K562 (cell line): ENCODE data around the gene ADARB2. TPM values are rescaled to one million over a fixed set of nuclear protein-coding genes. Genes with fewer than 3 reads are reported as not detected.

Experiments used
- ATAC-seq: fragments of 200-7000 bp; cut with Tn5 transposase; 3 replicates; pipeline ENCODE4 v1.9.1; 2020; ENCODE audit warnings: moderate library complexity
- BruUV-seq: library from RNA; stranded (reverse); fragments of 400-500 nt; replicated peaks from 2 replicates; lab custom pipeline; 2021; lab: Mats Ljungman, UMichigan
- CTCF ChIA-PET: fragments of 300-600 bp; formaldehyde crosslinking; extraction: SDS; loops from one replicate; lab custom pipeline; 2021; ENCODE audit warnings: low intra/inter-chr PET ratio; lab: Yijun Ruan, JAX
- POLR2A ChIA-PET: fragments of 300-600, 350-650 bp; sonication (Branson Sonifier 250); formaldehyde crosslinking; extraction: SDS; loops from one replicate; lab custom pipeline; 2021; ENCODE audit warnings: antibody characterized with exemption, inconsistent platforms; lab: Yijun Ruan, JAX
- DNase-seq, 4 experiments: peaks; one replicate each; pipeline versions ENCODE4 v3.0.0 to v3.0.0-alpha.2; 2011 to 2018; ENCODE audit warnings: low spot score in 3 of 4, mixed read lengths in 3 of 4; ENCODE audit errors: extremely low read depth in 1 of 4
- FAIRE-seq: peaks from 2 replicates; lab custom pipeline; 2011; peaks lifted over from hg19 to GRCh38; lab: Jason Lieb, UNC
- H2AFZ ChIP-seq: 2 replicates; pipeline ENCODE4 v1.6.0; 2011; ENCODE audit warnings: low read depth, low read length, control low read depth, inconsistent platforms
- H3K27ac ChIP-seq: fragments of 200-600 bp; 3 replicates; pipeline ENCODE4 v1.8.0; 2011; ENCODE audit warnings: low read depth, mild to moderate bottlenecking, control low read depth, inconsistent platforms, low read length, moderate library complexity, mixed read lengths; ENCODE audit errors: extremely low read depth
- H3K27me3 ChIP-seq, 2 experiments: fragments of 300-600 bp in 1 of 2; 2 replicates in 1 of 2; 3 replicates in 1 of 2; pipeline versions ENCODE4 v1.6.0 to v1.8.0; 2011; ENCODE audit warnings: inconsistent platforms in 2 of 2, low read length in 2 of 2, mild to moderate bottlenecking in 1 of 2, mixed read lengths in 1 of 2, moderate library complexity in 1 of 2; ENCODE audit not compliant: control insufficient read depth in 2 of 2, insufficient read depth in 2 of 2
- H3K36me3 ChIP-seq: fragments of 300-600 bp; 3 replicates; pipeline ENCODE4 v1.8.0; 2011; ENCODE audit warnings: mild to moderate bottlenecking, low read length, inconsistent platforms; ENCODE audit not compliant: control insufficient read depth, insufficient read depth
- H3K4me1 ChIP-seq, 2 experiments: fragments of 200-600 bp in 1 of 2; replicated peaks in 1 of 2; 2 replicates in 1 of 2; 3 replicates in 1 of 2; pipeline versions ENCODE4 v1.5.1 to v1.8.0; 2011; ENCODE audit warnings: inconsistent platforms in 2 of 2, low read length in 2 of 2, mild to moderate bottlenecking in 1 of 2, mixed read lengths in 1 of 2, moderate library complexity in 1 of 2; ENCODE audit not compliant: control insufficient read depth in 2 of 2, insufficient read depth in 2 of 2
- H3K4me2 ChIP-seq: 2 replicates; pipeline ENCODE4 v1.6.1; 2011; ENCODE audit warnings: low read length, control low read depth, inconsistent platforms, mixed read lengths; ENCODE audit not compliant: insufficient read depth
- H3K4me3 ChIP-seq: fragments of 200-600 bp; sonication (generic), shearing (Covaris generic); 2 replicates; pipeline ENCODE4 v1.5.1; 2016; ENCODE audit warnings: control low read depth, inconsistent platforms
- H3K79me2 ChIP-seq: fragments of 200-600 bp; 3 replicates; pipeline ENCODE4 v1.8.0; 2011; ENCODE audit warnings: low read length, inconsistent platforms; ENCODE audit not compliant: control insufficient read depth, insufficient read depth
- H3K9ac ChIP-seq, 2 experiments: 2 replicates each; pipeline versions ENCODE4 v1.6.0 to v1.6.1; 2011; ENCODE audit warnings: low read depth in 2 of 2, low read length in 2 of 2, control low read depth in 1 of 2, inconsistent platforms in 1 of 2, mild to moderate bottlenecking in 1 of 2, mixed read lengths in 1 of 2; ENCODE audit not compliant: insufficient read depth in 1 of 2
- H3K9me1 ChIP-seq: one replicate; pipeline ENCODE4 v1.6.0; 2011; ENCODE audit warnings: inconsistent platforms, mild to moderate bottlenecking, low read length, moderate library complexity; ENCODE audit not compliant: control insufficient read depth, insufficient read depth
- H3K9me3 ChIP-seq: replicated peaks from 2 replicates; pipeline ENCODE4 v1.5.1; 2011; ENCODE audit warnings: low read depth, low read length, inconsistent platforms; ENCODE audit not compliant: control insufficient read depth, insufficient read depth
- H4K20me1 ChIP-seq: replicated peaks from 2 replicates; pipeline ENCODE4 v1.6.1; 2011; ENCODE audit warnings: low read length, inconsistent platforms, mixed read lengths; ENCODE audit not compliant: control insufficient read depth, insufficient read depth
- CREM ChIP-seq: IDR thresholded peaks from 2 replicates; pipeline ENCODE4 v1.6.1; 2014; ENCODE audit warnings: antibody characterized with exemption, low read depth
- DDX20 ChIP-seq: fragments of 450-650 bp; IDR thresholded peaks from 2 replicates; pipeline ENCODE4 v1.6.1; 2016; ENCODE audit warnings: missing genetic modification characterization, low read depth, mild to moderate bottlenecking, missing compliant biosample characterization, moderate library complexity
- RAD21 ChIP-seq, 2 experiments: fragments of 250-450 bp in 1 of 2; fragments of 450-650 bp in 1 of 2; sonication (Bioruptor Pico) in 1 of 2; formaldehyde crosslinking in 1 of 2; IDR thresholded peaks in 1 of 2; conservative IDR thresholded peaks in 1 of 2; 2 replicates each; pipeline versions ENCODE4 v1.4.0 to v1.8.0; 2020 to 2022; ENCODE audit warnings: mild to moderate bottlenecking in 2 of 2, moderate library complexity in 1 of 2
- TGIF2 ChIP-seq: sonication (generic); formaldehyde crosslinking; IDR thresholded peaks from 2 replicates; pipeline ENCODE4 v1.8.1; 2022; ENCODE audit warnings: mild to moderate bottlenecking, missing genetic modification reagents, moderate library complexity
- YY1 ChIP-seq, 3 experiments: IDR thresholded peaks; 2 replicates each; pipeline ENCODE4 v1.6.1; 2011; ENCODE audit warnings: low read length in 2 of 3, mild to moderate bottlenecking in 2 of 3, moderate library complexity in 2 of 3, borderline replicate concordance in 1 of 3, control low read depth in 1 of 3, low read depth in 1 of 3; ENCODE audit not compliant: insufficient read depth in 3 of 3, insufficient replicate concordance in 2 of 3, control insufficient read depth in 1 of 3, insufficient read length in 1 of 3; ENCODE audit errors: extremely low read depth in 1 of 3
- WGBS: fragments of 100-300 bp; shearing (Covaris generic); methylation state at CpG from one replicate; pipeline ENCODE4 v1.1.6; 2016; ENCODE audit warnings: low coverage, mixed read lengths; ENCODE audit not compliant: insufficient coverage; ENCODE audit errors: missing lambda C conversion rate; 5-methylcytosine and 5-hydroxymethylcytosine counted together
- in situ Hi-C: fragments of 300-500 bp; cut with MboI; formaldehyde crosslinking; loops from 4 replicates; pipeline ENCODE4 v1.15.0; 2018; ENCODE audit warnings: inconsistent platforms, mixed read lengths
- intact Hi-C: fragments of 100-400 bp; cut with micrococcal nuclease; formaldehyde crosslinking; loops from 2 replicates; pipeline ENCODE4 v1.14.2; 2022
- polyA plus RNA-seq, 8 experiments: library from polyadenylated mRNA; depleted of rRNA in 4 of 8; stranded (reverse) in 5 of 8; unstranded in 3 of 8; fragments of >200 nt; fragmentation: Nextera tagmentation in 2 of 8; fragmentation: Illumina TruSeq in 1 of 8; extraction: Ambion mirVana in 2 of 8; extraction: Trizol in 1 of 8; gene quantifications; 2 replicates each; pipeline versions ENCODE4 v1.2.1 to v1.2.3, GENCODE V29; 2011 to 2014; ENCODE audit warnings: inconsistent platforms in 1 of 8, missing spikeins in 1 of 8
- total RNA-seq, 7 experiments: library from RNA; depleted of rRNA in 6 of 7; stranded (reverse); fragments of >200 nt in 6 of 7; fragmentation: Illumina TruSeq in 2 of 7; extraction: Trizol in 2 of 7; gene quantifications; 2 replicates each; pipeline versions ENCODE4 v1.2.1 to v1.2.3, GENCODE V29; 2011 to 2021; ENCODE audit warnings: low replicate concordance in 1 of 7
- TF ChIP-seq, protein P1 (sequence below), 3 experiments: IDR thresholded peaks in 2 of 3; conservative IDR thresholded peaks in 1 of 3; 2 replicates each; pipeline ENCODE4 v1.5.1; 2011 to 2012; ENCODE audit warnings: low read length in 3 of 3, mild to moderate bottlenecking in 3 of 3, control low read depth in 2 of 3, improper control_type of control experiment in 1 of 3, inconsistent platforms in 1 of 3, low read depth in 1 of 3, mixed read lengths in 1 of 3, moderate library complexity in 1 of 3; ENCODE audit not compliant: insufficient read depth in 2 of 3
- TF ChIP-seq, protein P2 (sequence below): IDR thresholded peaks from 2 replicates; pipeline ENCODE4 v1.6.1; 2011; ENCODE audit warnings: borderline replicate concordance, low read depth, mild to moderate bottlenecking, moderate library complexity, low read length; ENCODE audit not compliant: insufficient read depth, poor library complexity, severe bottlenecking
- TF ChIP-seq, protein P3 (sequence below): fragments of 450-650 bp; IDR thresholded peaks from 2 replicates; pipeline ENCODE4 v1.7.1; 2018; ENCODE audit warnings: mild to moderate bottlenecking, low read depth; ENCODE audit not compliant: partially characterized antibody

The ADARB2 gene
- total and polyA plus RNA-seq, 9 of the 15 experiments (the other 6 are each of a cell fraction or from before 2014, with no cell fraction given): not detected

DNA sequence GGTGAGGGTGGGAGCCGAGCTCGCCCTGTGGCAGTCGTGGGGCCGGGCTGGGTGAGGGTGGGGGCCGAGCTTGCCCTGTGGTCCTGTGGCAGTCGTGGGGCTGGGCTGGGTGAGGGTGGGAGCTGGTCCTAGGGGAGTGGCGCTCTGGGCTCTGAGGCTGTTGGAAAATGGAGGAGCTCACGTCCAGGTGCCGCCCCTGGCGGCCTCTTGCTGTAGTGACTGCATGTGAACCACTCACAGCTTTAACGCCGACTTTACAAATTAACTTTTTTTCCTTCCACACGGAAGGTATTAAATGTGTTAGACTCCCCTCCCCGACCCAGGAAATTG, 368.5 kb downstream of the ADARB2 start:
- POLR2A ChIA-PET: interaction anchor here (0.6 to 1.3 kb wide), 2 partner anchors 24 to 1524 kb away, joined by 3 read pairs; no protein-coding TSS in a partner anchor
- intact Hi-C loops (loop anchor here (5.0 kb wide), 1 partner anchor 257 kb away; no protein-coding TSS in a partner anchor), in situ Hi-C loops (no loop called here)
- BruUV-seq: no TSS peak
- FAIRE-seq (peak; percentile 76), ATAC-seq (peak; percentile 99), DNase-seq (peak; percentile 63 to 69 (median 66))
- CTCF ChIA-PET: no interaction called here
- H3K9me1 ChIP-seq: no peaks in the 10 kb centered on the region
- no peak overlapping the region for H3K9ac ChIP-seq
- peaks cover 0 to 4% of the 10 kb centered on the region in 2 experiments; a peak in 1 of 5 replicates for H3K4me1 ChIP-seq
- no peak overlapping the region for H3K4me3 ChIP-seq
- peaks cover 6 to 51% of the 10 kb centered on the region in 2 experiments for H3K27me3 ChIP-seq
- no peaks in the 10 kb centered on the region for H3K9me3 ChIP-seq
- 0 out of 2 replicates have a peak overlapping the region, but pooled peaks have one; percentile 50 for H2AFZ ChIP-seq
- H3K36me3 ChIP-seq: no peaks in the 10 kb centered on the region
- no peak overlapping the region for H3K4me2 ChIP-seq
- no peaks in the 10 kb centered on the region for H4K20me1 ChIP-seq
- WGBS: under 1% methylated on average over 10 of the region's 14 CpGs
- H3K27ac ChIP-seq: no peak overlapping the region
- H3K79me2 ChIP-seq: no peaks in the 10 kb centered on the region
- TF ChIP-seq YY1 (IDR thresholded peaks at IDR 0.05; ENCODE audit: borderline replicate concordance in 1 of 3, control insufficient read depth in 1 of 3, extremely low read depth in 1 of 3, insufficient read depth in 3 of 3, insufficient read length in 1 of 3, insufficient replicate concordance in 2 of 3, low read depth in 1 of 3, low read length in 2 of 3) (peak in 2 of 3 experiments; percentile 22 to 66), CREM (0 out of 2 replicates have a peak, but pooled peaks have one; percentile 18), TGIF2 (CRISPR knock-in tag) (no peak), DDX20 (tag) (no peak), RAD21 (CRISPR knock-in tag; conservative IDR thresholded peaks at IDR 0.05 in 1 of 2, IDR thresholded peaks at IDR 0.05 in 1 of 2) (peak in 1 of 2 experiments; percentile 33; a peak in 2 of 4 replicates)
- TF ChIP-seq, protein P1, sequence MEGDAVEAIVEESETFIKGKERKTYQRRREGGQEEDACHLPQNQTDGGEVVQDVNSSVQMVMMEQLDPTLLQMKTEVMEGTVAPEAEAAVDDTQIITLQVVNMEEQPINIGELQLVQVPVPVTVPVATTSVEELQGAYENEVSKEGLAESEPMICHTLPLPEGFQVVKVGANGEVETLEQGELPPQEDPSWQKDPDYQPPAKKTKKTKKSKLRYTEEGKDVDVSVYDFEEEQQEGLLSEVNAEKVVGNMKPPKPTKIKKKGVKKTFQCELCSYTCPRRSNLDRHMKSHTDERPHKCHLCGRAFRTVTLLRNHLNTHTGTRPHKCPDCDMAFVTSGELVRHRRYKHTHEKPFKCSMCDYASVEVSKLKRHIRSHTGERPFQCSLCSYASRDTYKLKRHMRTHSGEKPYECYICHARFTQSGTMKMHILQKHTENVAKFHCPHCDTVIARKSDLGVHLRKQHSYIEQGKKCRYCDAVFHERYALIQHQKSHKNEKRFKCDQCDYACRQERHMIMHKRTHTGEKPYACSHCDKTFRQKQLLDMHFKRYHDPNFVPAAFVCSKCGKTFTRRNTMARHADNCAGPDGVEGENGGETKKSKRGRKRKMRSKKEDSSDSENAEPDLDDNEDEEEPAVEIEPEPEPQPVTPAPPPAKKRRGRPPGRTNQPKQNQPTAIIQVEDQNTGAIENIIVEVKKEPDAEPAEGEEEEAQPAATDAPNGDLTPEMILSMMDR (IDR thresholded peaks at IDR 0.05 in 2 of 3, conservative IDR thresholded peaks at IDR 0.05 in 1 of 3; ENCODE audit: insufficient read depth in 2 of 3, low read depth in 1 of 3, low read length in 3 of 3): peak; percentile 66
- TF ChIP-seq, protein P2, sequence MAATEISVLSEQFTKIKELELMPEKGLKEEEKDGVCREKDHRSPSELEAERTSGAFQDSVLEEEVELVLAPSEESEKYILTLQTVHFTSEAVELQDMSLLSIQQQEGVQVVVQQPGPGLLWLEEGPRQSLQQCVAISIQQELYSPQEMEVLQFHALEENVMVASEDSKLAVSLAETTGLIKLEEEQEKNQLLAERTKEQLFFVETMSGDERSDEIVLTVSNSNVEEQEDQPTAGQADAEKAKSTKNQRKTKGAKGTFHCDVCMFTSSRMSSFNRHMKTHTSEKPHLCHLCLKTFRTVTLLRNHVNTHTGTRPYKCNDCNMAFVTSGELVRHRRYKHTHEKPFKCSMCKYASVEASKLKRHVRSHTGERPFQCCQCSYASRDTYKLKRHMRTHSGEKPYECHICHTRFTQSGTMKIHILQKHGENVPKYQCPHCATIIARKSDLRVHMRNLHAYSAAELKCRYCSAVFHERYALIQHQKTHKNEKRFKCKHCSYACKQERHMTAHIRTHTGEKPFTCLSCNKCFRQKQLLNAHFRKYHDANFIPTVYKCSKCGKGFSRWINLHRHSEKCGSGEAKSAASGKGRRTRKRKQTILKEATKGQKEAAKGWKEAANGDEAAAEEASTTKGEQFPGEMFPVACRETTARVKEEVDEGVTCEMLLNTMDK: peak; percentile 12
- TF ChIP-seq, protein P3, sequence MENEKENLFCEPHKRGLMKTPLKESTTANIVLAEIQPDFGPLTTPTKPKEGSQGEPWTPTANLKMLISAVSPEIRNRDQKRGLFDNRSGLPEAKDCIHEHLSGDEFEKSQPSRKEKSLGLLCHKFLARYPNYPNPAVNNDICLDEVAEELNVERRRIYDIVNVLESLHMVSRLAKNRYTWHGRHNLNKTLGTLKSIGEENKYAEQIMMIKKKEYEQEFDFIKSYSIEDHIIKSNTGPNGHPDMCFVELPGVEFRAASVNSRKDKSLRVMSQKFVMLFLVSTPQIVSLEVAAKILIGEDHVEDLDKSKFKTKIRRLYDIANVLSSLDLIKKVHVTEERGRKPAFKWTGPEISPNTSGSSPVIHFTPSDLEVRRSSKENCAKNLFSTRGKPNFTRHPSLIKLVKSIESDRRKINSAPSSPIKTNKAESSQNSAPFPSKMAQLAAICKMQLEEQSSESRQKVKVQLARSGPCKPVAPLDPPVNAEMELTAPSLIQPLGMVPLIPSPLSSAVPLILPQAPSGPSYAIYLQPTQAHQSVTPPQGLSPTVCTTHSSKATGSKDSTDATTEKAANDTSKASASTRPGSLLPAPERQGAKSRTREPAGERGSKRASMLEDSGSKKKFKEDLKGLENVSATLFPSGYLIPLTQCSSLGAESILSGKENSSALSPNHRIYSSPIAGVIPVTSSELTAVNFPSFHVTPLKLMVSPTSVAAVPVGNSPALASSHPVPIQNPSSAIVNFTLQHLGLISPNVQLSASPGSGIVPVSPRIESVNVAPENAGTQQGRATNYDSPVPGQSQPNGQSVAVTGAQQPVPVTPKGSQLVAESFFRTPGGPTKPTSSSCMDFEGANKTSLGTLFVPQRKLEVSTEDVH: no peak
